Heart left ventricle (tissue), 13 donors: ENCODE results near the gene CHCHD4.

Source experiments
- POLR2A ChIP-seq, 2 donors: fragments of 450-650 bp; IDR thresholded peaks; one replicate each; pipeline ENCODE4 v1.6.1; 2017; ENCODE audit warnings: antibody characterized with exemption in 2 of 2, mild to moderate bottlenecking in 2 of 2, moderate library complexity in 2 of 2
- TF ChIP-seq, protein P1 (sequence below), 12 donors: fragments of 200-600 bp; sonication (generic) in 4 of 12; IDR thresholded peaks; one replicate each; pipeline versions ENCODE4 v1.5.0 to v1.8.0; 2018 to 2022; ENCODE audit warnings: antibody characterized with exemption in 12 of 12, mild to moderate bottlenecking in 5 of 12
- donor health status: ischemic (EF 13 %, LVEDD 7.1; RV severe dilation, severe dysfunction).
- donor health status: DM: no; HTN: yes; CAD: no.
- donor health status: DM: no; HTN: no; CAD: no.
- donor health status: ischemic (EF 25% LVEDD 6.9; RV normal size, moderate dysfunction).
- donor health status: ischemic (EF 25% LVEDD 5.7; RV mildly dilated, moderate dysfunction).
- donor health status: ischemic (EF 35%, LVEDD 5.7; RV mildly dilated, moderate dysfunction).
- donor health status: nonischemic (EF 11% LVEDD 7.7; RV severe dilation, severe dysfunction).
- donor health status: DM: yes; HTN: yes; CAD: no.
- donor health status: PGD.
- donor health status: ischemic (EF 29% LVEDD 5.4; RV normal size, mild dysfunction).
- donor health status: nonischemic (EF 23%, LVEDD 6.1; RV moderate dilation, normal function).

DNA sequence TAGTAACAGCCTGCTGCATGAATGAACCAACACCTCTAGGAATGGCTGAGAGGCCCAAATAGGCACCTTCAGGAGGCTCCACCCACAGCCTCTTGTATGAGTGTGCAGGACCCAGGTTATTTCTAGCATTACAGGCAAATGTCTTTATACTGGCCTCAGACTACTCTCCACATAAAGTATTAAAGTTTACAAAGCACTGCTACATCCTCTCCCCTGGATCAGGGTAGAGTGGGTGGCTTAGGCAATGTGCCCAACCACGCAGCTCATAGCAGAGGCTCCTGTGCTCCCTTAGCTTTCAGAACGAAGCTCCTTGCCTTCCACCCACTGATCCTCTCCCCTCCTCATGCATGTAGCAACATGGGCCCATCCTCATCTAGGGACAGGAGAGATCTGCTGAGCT is 16.5 kb upstream of the CHCHD4 start:
- TF ChIP-seq, protein P1, sequence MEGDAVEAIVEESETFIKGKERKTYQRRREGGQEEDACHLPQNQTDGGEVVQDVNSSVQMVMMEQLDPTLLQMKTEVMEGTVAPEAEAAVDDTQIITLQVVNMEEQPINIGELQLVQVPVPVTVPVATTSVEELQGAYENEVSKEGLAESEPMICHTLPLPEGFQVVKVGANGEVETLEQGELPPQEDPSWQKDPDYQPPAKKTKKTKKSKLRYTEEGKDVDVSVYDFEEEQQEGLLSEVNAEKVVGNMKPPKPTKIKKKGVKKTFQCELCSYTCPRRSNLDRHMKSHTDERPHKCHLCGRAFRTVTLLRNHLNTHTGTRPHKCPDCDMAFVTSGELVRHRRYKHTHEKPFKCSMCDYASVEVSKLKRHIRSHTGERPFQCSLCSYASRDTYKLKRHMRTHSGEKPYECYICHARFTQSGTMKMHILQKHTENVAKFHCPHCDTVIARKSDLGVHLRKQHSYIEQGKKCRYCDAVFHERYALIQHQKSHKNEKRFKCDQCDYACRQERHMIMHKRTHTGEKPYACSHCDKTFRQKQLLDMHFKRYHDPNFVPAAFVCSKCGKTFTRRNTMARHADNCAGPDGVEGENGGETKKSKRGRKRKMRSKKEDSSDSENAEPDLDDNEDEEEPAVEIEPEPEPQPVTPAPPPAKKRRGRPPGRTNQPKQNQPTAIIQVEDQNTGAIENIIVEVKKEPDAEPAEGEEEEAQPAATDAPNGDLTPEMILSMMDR (IDR thresholded peaks at IDR 0.05): no peak
- no peak for TF ChIP-seq POLR2A (IDR thresholded peaks at IDR 0.05)
